NCI-H1092 (cell line): Measurements from ENCODE around the gene TSKS.

Source experiments
- DNase-seq: peaks from one replicate; lab custom pipeline; 2025; lab: John Stamatoyannopoulos, UW

Gene TSKS

DNA sequence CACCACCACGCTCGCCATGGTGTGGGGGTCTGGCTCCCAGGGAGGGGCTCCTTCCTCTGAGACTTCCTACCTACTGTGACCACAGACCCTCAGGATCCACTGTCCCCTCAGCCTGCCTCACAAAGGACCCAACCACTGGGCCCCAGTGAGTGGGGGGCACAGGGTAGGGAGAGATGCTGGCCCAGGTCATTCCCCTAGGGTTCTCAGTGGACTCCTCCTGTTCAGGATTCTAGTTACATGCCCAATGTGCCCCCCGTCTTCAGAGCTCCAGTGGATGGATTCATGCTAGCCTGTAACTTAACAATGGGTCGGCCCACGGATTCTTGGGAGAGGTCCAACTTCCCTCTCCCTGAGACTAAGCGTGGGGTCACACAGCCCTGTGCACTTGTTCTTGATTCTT lies at the start of gene TSKS:
TSKS (minus strand) TSS at position 77 of the 400 bp plus-strand sequence; CDS start at position 18, 59 bp downstream.
- DNase-seq, result no peak

- no peak for DNase-seq
These were observed 49.4 kb upstream of the TSKS start for GRCh38 chr19:49812452-49812996.

DNA sequence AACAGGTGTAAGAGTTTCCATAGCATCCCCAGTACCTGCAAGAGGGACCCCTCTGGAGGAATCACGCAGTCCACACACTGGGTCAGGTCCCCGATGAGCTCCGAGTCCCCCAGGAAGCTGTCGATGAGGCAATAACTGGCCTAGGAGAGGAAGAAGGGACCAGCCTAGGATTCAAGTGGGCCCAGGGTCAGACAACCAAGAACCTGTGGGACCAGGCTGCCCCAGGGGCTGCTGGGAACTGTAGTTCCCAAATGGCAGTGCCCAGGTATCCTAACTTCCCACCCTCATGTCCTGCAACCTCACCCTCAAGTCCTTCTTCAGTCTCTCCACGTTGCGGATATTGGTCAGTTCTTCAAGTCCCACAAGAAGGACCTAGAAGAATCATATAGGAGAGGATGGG lies 48.2 kb upstream of the TSKS start:
- DNase-seq, result no peak

- no peak for DNase-seq
These were observed 46.9 kb upstream of the TSKS start for GRCh38 chr19:49809941-49810389.

DNA sequence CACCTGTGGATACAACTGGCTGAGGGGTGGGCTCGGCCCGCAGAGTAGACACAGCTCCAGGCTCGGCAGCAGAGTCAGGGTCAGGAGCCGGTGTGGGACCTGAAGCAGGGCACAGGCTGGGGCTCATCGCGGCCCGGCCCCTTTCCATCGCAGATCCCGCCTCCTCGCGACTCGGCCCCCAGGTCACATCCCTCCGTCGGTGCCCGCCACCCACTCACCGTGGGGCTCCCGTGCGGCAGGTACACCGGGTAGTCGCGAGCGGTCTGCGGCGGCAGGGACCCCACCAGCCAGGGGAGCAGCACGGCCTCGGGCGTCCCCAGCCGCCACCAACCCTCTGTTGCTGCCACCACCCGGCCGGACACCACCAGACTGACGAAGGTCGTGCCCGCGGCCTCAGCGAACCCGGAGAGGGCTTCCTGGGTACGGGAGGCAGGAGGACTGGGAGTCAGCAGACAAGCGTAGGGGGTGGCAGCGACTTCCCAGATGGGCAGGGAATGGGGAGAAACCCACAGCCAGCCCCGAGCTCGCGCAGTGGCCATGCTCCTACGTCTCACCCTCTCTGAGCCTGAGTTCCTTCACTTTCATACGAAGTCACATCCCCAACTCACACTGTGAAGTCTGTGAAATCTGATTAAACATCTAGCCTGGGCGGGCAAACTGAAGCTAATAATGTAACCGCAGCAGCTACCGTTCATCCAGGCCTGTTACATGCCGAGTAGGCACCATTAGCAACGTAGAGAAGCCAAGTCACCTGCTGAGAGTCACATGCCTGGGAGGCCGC lies 46.2 kb upstream of the TSKS start:
- no peak for DNase-seq

DNA sequence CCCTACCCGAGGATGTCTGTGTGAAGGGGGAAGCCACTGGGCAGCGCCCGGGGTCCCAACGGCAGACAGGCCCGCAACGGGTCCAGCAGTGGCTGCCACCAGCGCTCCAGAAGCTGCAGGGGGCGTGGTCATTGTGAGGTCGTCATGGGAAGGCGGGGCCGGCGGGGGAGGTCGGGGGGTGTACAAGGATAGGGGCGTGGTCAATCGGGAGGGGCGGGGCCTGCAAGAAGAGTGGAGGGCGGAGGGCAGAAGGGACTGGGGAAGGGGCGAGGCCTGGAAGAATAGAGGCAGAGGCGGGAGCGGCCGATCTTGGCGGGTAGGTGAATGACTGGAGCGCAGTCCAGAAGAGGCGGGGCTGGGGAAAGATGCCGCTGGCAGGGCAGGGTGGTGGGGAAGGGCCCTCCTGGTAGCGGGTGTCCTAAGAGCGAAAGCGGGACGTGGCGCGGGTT lies 45.6 kb upstream of the TSKS start:
- peak; percentile 72 for DNase-seq

GRCh38 chr19:49807904-49808675 lies 45.0 kb upstream of the TSKS start:
- DNase-seq, result no peak

GRCh38 chr19:49807058-49807903 lies 44.2 kb upstream of the TSKS start:
- DNase-seq, result no peak

GRCh38 chr19:49806620-49806959 lies 43.5 kb upstream of the TSKS start:
- DNase-seq, result no peak

GRCh38 chr19:49805822-49806619 lies 42.9 kb upstream of the TSKS start:
- DNase-seq, result no peak

GRCh38 chr19:49803529-49803856 lies 40.4 kb upstream of the TSKS start:
- DNase-seq, result no peak

- no peak for DNase-seq
These were observed 39.9 kb upstream of the TSKS start for GRCh38 chr19:49802836-49803528.

GRCh38 chr19:49801966-49802661 lies 39.0 kb upstream of the TSKS start:
- peak; percentile 81 for DNase-seq

DNA sequence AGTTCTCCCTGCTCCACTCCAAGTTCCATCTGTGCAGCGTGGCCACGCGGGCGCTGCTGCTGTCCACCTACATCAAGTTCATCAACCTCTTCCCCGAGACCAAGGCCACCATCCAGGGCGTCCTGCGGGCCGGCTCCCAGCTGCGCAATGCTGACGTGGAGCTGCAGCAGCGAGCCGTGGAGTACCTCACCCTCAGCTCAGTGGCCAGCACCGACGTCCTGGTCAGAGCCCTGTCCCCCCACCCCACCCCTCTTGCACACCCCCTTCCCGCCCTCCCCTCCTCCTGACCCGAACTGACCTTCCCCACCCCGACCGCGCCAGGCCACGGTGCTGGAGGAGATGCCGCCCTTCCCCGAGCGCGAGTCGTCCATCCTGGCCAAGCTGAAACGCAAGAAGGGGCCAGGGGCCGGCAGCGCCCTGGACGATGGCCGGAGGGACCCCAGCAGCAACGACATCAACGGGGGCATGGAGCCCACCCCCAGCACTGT lies 38.3 kb upstream of the TSKS start:
- DNase-seq, result no peak

GRCh38 chr19:49800771-49801170 lies 37.7 kb upstream of the TSKS start:
- no peak for DNase-seq

DNA sequence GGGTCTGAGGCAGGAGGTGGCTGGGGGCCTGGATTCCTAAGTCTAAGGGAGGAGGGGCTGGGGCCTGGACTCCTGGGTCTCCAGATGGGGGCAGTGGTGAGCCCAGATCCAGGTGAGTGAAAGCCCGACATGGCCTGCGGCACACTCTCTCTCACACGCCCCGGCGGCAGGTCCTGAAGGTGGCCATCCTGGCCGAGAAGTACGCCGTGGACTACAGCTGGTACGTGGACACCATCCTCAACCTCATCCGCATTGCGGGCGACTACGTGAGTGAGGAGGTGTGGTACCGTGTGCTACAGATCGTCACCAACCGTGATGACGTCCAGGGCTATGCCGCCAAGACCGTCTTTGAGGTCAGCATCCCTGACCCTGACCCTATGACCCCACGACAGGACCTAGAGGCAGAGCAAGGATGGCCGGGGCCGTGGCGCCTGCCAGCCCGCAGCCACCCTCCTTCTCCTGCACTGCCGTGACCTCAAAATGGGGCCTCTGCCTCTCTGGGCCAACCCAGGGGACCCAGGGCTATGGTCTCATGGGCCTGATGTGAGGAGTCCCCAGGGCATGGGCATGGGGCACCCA lies 36.8 kb upstream of the TSKS start:
- DNase-seq, result no peak

DNA sequence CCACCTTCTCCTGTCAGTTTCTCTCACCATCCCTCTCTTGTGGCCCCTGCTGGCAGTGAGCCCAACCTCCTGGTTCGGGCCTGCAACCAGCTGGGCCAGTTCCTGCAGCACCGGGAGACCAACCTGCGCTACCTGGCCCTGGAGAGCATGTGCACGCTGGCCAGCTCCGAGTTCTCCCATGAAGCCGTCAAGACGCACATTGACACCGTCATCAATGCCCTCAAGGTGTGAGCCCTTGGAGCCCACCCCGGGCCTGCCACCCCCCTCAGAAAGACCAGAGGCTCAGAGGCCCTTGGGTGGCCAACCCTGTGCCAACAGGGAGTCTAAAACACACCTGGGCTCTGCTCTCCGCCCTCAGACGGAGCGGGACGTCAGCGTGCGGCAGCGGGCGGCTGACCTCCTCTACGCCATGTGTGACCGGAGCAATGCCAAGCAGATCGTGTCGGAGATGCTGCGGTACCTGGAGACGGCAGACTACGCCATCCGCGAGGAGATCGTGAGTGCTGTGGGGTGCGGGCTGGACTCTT lies 36.2 kb upstream of the TSKS start:
- DNase-seq, result no peak

GRCh38 chr19:49798574-49798973 lies 35.5 kb upstream of the TSKS start:
- DNase-seq, result no peak

GRCh38 chr19:49795615-49796014 lies 32.5 kb upstream of the TSKS start:
- DNase-seq, result no peak

DNA sequence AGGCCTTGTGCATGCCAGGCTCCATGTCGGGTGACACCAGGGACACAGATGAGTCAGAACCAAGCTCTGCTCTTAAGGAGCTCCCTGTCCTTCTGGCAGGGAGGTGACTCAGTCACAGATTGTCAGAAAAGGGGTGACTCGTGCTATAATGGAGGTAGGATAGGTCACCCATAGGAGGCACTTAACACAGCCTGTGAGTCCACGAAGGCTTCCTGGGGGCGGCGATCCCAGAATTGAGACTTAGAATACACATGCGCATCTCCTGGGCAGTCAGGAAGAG lies 30.4 kb upstream of the TSKS start:
- no peak for DNase-seq
